HG03378 (cell line): Measurements from ENCODE around the gene PAM16.

Experiments
- ATAC-seq: cut with Tn5 transposase; IDR thresholded peaks from one replicate; pipeline ENCODE4 v1.9.1; 2021; ENCODE audit warnings: mild to moderate bottlenecking, moderate library complexity; ENCODE audit not compliant: unreplicated experiment

Gene PAM16

DNA sequence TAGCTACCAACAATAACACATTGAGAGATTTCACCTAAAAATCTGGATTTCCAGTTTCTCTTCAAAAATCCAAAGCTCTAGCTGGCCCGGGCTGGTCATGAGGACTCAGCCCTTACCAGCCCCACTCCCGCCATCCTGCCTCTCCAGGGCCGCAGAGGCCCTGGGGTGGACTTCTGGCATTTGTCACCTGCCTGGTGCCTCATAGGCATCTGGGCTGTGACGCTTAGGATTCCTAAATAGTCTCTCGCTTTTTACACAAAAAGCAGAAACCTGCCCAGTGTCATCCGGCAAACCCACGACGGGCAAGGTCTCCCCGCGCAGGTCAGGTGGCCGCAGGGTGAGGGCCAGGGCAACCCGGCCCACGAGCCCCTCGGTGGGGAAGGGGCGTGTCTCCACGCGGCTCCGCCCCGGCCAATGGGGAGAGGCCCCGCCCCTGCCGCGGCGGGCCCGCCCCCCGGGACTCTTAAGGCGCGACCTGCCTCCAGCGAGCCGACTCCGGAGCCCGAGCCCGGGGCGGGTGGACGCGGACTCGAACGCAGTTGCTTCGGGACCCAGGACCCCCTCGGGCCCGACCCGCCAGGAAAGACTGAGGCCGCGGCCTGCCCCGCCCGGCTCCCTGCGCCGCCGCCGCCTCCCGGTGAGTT lies 20.4 kb upstream of the PAM16 start, which contains the start of gene VASN:
TSS of gene VASN (plus strand) at position 492 of the 644 bp plus-strand sequence. CDS start 9,030 bp downstream, outside the sequence.
- no peak for ATAC-seq

- no peak for ATAC-seq
Measured at GRCh38 chr16:4370570-4371356, 19.6 kb upstream of the PAM16 start.

GRCh38 chr16:4370151-4370550 lies 19.0 kb upstream of the PAM16 start:
- ATAC-seq = no peak

GRCh38 chr16:4369007-4369733 lies 18.0 kb upstream of the PAM16 start:
- no peak for ATAC-seq

DNA sequence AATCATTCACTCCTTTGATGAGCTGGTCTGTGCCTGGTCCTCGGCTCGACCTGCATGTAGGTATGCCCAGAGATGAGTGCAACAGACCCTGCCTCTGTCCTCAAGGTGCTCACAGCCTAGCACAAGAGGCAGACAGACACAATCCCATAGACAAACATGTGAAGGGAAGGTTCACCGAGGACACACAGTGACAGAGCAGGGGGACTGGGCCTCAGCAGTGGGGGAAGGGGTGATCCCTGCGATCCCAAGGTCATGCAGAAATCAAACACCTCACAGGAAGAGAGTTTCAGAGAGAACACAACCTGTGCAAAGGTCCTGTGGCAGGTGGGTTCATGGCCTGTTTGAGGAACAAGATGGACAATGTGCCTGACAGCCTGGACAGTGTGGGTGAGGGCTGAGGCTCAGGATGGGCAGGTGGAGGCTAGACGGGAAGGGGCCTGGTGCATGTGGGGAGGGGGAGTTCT lies 16.3 kb upstream of the PAM16 start:
- ATAC-seq = no peak

DNA sequence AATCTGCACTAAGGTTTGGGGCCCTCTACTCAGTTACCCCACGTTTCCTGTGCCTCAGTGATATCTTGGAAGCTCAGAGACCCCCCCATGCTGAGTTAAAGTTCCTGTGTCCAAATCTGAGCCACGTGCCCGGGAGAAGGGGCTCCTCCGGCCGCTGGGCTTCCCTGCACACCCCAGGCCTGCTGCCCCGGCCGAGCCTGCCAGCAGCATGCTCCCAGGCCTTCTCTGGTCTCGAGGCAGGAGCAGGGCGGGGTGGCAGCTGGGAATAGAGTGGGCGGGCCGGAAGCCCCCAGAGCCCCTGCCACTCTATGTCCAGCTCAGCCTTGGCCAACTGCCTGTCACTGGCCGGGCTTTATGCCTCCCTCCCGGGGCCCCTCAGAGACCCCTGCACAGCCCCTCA lies 14.9 kb upstream of the PAM16 start:
- no peak for ATAC-seq

GRCh38 chr16:4365615-4366014 lies 14.5 kb upstream of the PAM16 start:
- no peak for ATAC-seq

GRCh38 chr16:4365014-4365406 lies 13.9 kb upstream of the PAM16 start:
- peak; percentile 79 for ATAC-seq

GRCh38 chr16:4364196-4365013 lies 13.3 kb upstream of the PAM16 start:
- ATAC-seq = no peak

DNA sequence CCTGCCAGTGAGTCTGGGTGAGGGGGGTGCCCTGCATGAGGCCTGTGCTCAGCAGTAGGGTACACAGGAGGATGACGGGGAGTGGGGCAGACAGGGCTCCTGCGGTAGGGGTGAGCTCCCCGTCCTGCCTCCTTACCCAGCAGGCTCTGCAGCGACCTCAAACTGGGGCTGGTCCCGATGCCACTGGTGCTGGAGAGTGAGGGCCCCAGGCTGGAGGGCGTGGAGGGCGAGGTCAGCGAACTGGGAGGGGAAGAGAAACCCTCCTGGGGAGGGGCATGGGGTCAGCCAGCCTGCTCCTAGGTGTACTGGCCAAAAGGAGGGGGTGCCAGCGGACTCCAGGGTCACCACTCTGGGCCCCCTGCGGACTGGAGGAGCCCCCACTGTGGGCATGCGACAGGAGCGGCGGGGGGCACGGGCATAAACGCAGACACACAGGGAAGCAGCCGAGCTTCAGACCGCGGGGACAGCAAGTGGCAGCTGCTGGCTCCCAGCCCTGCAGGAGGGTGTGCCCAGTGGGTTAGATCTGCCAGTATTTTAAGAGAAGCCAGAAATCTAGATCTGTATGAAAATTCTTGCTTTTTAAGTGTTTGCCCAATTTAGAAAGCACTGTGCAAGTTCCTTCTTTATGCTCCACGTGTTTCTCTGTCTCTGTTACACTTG lies 11.5 kb upstream of the PAM16 start:
- ATAC-seq = no peak

- ATAC-seq = no peak
Measured at GRCh38 chr16:4361944-4362311, 10.8 kb upstream of the PAM16 start.

- no peak for ATAC-seq
Measured at GRCh38 chr16:4361033-4361943, 10.2 kb upstream of the PAM16 start.

DNA sequence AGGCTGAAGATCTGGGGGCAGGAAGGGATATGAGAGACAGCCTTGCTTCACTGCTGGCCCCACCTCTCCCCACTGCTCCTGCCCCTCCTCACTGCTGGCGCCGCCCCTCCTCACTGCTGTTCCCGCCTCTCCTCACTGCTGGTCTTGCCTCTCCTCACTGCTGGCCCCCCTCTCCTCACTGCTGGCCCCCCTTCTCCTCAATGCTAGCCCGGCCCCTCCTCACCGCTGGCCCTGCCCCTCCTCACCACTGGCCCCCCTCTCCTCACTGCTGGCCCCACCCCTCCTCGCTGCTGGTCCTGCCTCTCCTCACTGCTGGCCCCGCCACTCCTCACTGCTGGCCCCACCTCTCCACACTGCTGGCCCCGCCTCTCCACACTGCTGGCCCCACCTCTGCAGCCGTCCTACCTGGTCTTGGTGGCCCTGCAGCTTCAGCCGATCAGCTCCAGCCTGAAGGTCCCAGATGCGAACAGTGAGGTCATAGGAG lies 9.5 kb upstream of the PAM16 start:
- ATAC-seq = no peak

DNA sequence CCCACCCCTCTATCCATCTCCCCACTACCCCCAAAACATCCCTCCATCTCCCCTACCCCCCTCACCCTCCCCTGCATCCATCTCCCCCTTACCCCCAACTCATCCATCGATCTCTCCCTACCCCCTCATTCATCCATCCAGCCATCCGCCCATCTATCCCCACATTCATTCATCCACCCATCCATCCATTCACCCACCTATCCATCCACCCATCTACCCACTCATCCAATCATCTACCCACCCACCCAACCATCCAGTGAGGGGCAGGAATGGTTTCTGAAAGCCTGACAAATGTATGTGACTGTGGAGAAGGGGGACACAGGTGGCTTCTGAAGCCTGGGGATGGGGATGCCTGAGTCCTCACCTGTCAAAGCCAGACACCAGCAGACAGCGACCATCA lies 8.8 kb upstream of the PAM16 start:
- ATAC-seq = no peak

GRCh38 chr16:4358831-4359561 lies 7.9 kb upstream of the PAM16 start:
- no peak for ATAC-seq

DNA sequence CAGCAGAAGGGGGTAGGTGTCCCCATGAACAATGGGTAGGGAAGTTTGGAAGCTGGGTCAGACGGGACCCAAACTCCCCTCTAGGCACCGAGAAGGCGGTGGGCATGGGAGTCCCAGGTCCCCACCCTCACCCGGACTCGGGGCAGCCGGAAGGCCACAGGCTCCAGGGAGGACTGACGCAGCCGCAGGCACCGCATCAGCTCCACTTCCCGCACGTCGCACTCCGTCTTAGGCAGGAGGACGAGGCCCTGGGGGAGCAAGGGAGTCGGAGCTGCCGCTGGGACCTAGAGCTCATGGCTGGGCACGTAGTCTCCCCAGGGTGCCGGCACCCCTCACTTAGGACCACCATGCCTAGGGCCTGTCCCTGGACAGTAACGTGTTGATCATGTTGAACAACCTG lies 7.1 kb upstream of the PAM16 start:
- ATAC-seq = no peak

DNA sequence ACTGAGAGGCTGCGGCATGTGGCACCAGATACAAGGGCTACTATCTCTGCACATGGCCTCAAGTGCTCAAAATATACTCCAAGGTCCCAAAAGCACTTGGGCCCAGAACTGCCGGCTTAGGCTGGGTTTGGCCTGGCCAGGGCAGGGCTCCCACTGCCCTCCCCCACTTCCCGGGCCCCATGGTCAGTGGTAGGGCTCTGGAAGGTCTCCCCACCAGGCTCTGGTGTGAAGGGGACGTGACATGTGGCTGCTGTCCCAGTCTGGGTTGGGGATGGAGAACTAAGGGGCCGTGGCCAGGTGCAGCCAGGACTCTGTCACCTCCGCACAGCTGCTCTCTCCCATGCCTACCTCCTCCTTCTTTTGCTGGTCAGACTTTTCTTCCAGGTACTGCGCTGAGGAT lies 5.7 kb upstream of the PAM16 start:
- ATAC-seq = no peak
